ENCODE data around the gene SCART1.

GRCh38 chr10:133445751-133446708 lies 7.7 kb upstream of the SCART1 start:
- TF ChIP-seq EZH2 (IDR thresholded peaks at IDR 0.05; ENCODE audit: borderline replicate concordance, low read length), result no peak
- no peak for TF ChIP-seq CTCF (conservative IDR thresholded peaks at IDR 0.05 in 1 of 2, IDR thresholded peaks at IDR 0.05 in 1 of 2; ENCODE audit: extremely low read depth in 1 of 2, insufficient read depth in 1 of 2, low read depth in 1 of 2, low read length in 2 of 2)
